WI38 (cell line): ENCODE results near the gene WDHD1.
"Not testable (repeated sequence)": the region's sequence is repeated elsewhere in the genome, so short reads cannot be mapped to it uniquely, and the experiment has no call there.

ENCODE experiments used
- H3K4me3 ChIP-seq: 2 replicates; pipeline ENCODE4 v1.5.1; 2011; ENCODE audit warnings: low read depth, mild to moderate bottlenecking, control low read depth, low read length
- TF ChIP-seq, protein P1 (sequence below): IDR thresholded peaks from 2 replicates; pipeline ENCODE4 v1.5.1; 2012; ENCODE audit warnings: low read depth, mild to moderate bottlenecking, control low read depth, low read length

Gene WDHD1

GRCh38 chr14:54920052-54920451, 106.8 kb downstream of the WDHD1 start:
- TF ChIP-seq, protein P1, sequence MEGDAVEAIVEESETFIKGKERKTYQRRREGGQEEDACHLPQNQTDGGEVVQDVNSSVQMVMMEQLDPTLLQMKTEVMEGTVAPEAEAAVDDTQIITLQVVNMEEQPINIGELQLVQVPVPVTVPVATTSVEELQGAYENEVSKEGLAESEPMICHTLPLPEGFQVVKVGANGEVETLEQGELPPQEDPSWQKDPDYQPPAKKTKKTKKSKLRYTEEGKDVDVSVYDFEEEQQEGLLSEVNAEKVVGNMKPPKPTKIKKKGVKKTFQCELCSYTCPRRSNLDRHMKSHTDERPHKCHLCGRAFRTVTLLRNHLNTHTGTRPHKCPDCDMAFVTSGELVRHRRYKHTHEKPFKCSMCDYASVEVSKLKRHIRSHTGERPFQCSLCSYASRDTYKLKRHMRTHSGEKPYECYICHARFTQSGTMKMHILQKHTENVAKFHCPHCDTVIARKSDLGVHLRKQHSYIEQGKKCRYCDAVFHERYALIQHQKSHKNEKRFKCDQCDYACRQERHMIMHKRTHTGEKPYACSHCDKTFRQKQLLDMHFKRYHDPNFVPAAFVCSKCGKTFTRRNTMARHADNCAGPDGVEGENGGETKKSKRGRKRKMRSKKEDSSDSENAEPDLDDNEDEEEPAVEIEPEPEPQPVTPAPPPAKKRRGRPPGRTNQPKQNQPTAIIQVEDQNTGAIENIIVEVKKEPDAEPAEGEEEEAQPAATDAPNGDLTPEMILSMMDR: no peak

DNA sequence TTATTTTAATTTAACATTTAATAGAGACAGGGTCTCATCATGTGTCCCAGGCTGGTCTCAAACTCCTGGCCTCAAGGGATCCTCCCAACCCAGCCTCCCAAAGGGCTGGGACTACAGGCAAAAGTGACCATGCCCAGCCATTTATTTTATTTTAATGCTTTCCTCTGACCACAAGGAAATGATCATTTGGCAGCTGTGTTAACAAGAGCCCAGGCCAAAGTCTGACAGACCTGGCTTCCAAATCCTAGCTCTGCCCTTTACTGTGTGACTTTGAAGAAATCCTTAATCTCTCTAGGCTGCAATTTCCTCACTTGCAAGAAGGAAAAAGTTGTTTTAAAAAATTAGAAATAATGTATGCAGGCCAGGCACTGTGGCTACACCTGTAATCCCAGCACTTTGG, 107.6 kb downstream of the WDHD1 start:
- TF ChIP-seq, protein P1: no peak
- no peak overlapping the region for H3K4me3 ChIP-seq

More at GRCh38 chr14:54920052-54920451, 106.8 kb downstream of the WDHD1 start:
- no peak overlapping the region for H3K4me3 ChIP-seq

GRCh38 chr14:54918427-54918826, 108.5 kb downstream of the WDHD1 start:
- H3K4me3 ChIP-seq: no peak overlapping the region
- TF ChIP-seq, protein P1: no peak

DNA sequence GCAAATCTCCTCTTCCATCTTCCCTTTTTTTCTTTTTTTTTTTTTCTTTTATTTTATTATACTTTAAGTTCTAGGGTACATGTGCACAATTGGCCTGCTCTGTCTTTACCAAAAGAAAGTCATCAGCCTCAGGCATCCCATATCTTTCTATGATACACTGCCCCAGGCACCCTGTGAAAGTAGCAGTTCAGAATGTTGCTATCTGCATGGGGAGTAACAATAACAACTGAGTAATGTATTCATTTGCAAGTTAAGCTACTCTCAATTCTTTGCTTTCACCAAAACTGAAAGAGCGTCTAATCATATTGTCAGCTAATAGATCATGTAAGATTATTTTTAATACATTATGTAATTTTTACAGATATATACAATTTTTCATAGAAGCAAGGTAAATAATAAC, 110.8 kb downstream of the WDHD1 start:
- no peak overlapping the region for H3K4me3 ChIP-seq
- TF ChIP-seq, protein P1: no peak

DNA sequence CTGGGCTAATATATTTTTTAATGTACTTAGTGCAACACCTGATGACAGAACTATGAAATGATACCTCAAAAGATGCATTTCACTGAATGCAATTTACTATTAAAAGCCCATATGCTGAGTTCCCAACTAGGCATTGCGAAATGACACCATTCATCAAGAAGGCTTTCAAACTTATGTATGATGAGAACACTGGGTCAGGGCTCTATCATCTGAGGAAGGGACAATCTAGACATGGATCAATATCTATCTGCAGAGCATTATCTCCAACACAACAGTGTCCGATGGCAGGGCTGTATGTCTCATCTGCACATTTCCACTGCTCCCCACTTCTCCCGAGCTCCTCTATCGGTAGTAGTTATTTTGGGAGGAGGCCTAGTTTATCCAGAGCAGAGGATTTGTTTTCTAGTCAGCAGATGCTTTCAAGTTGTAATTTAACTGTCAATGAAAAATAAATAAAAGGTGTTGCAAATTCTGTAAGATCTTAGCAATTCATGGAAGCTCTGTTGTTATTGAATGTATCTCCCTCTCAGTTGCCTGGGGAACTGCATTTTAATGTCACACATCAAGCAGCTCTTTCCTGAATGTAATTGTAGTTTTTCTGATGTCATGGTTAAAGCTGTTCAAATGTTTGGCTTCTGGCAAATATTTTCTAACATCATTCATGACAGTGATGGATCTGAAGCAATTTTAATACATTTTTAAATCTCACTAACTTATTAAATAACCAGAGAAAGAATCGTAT, 116.9 kb downstream of the WDHD1 start:
- TF ChIP-seq, protein P1: no peak
- no peak overlapping the region for H3K4me3 ChIP-seq

- not testable (repeated sequence) for H3K4me3 ChIP-seq
Observed at GRCh38 chr14:54908973-54909372, 117.9 kb downstream of the WDHD1 start.

DNA sequence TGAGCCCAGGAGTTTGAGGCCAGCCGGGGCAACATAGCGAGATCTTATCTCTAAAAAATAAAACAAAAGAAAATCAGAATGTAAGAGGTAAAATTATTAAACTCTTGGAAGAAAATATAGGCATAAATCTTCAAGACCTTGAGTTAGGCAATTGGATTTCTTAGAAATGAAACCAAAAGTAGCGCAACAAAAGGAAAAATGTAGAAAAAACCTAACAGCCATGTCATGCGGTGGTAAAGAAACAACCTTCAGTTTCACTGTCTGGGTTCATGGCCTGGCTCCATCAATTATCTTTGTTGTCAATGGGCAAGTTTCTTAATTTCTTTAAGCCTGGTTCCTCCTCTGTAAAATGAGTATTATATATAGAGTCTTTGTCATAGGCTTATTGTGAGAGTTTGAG, 118.7 kb downstream of the WDHD1 start:
- TF ChIP-seq, protein P1: no peak
- H3K4me3 ChIP-seq: no peak overlapping the region

DNA sequence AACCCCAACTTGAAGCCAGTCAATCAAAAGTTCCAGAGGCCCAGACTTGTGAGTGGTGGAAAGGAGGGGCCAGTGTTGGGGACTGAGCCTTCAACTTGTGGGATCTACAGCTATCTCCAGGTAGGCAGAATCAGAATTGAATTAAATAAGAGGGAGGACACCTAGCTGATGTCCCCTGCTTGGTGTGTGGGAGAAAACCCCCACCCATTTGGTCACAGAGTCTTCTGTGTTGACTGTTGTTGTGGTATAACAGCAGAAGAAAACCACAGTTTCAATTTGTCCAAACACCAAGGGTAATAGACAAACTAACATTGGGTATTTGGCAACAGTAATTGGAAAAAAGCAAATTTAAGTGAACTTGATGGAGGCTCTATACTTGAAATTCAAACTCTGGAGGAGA, 120.8 kb downstream of the WDHD1 start:
- no peak overlapping the region for H3K4me3 ChIP-seq
- TF ChIP-seq, protein P1: no peak
